ENCODE results near the gene SPDYE1.

DNA sequence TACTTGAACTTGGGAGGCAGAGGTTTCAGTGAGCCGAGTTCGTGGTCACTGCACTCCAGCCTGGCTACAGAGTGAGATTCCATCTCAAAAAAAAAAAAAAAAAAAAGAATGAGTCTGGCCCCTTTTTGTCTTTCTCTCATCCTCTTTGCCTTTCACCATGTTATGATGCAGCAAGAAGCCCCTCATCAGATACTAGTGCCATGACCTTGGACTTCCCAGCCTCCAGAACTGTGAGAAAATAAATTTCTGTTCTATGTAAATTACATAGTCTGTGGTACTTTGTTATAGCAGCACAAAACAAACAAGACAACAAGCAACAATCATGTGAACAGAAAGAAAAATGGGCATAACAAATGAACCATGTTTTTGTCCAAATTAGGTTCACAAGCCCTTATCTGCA is 44.5 kb downstream of the SPDYE1 start:
- TF ChIP-seq, protein P1, sequence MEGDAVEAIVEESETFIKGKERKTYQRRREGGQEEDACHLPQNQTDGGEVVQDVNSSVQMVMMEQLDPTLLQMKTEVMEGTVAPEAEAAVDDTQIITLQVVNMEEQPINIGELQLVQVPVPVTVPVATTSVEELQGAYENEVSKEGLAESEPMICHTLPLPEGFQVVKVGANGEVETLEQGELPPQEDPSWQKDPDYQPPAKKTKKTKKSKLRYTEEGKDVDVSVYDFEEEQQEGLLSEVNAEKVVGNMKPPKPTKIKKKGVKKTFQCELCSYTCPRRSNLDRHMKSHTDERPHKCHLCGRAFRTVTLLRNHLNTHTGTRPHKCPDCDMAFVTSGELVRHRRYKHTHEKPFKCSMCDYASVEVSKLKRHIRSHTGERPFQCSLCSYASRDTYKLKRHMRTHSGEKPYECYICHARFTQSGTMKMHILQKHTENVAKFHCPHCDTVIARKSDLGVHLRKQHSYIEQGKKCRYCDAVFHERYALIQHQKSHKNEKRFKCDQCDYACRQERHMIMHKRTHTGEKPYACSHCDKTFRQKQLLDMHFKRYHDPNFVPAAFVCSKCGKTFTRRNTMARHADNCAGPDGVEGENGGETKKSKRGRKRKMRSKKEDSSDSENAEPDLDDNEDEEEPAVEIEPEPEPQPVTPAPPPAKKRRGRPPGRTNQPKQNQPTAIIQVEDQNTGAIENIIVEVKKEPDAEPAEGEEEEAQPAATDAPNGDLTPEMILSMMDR (IDR thresholded peaks at IDR 0.05) = no peak
- no peak for TF ChIP-seq POLR2A (IDR thresholded peaks at IDR 0.05)

Data from upper lobe of left lung (tissue), 4 donors.